GM21619 (cell line): ENCODE data around the gene CREBL2.
"Not testable (repeated sequence)": the region's sequence is repeated elsewhere in the genome, so short reads cannot be mapped to it uniquely, and the experiment has no call there.

Source experiments
- ATAC-seq: cut with Tn5 transposase; IDR thresholded peaks from one replicate; pipeline ENCODE4 v1.9.1; 2021; ENCODE audit not compliant: unreplicated experiment

The CREBL2 gene

GRCh38 chr12:12630850-12631249 lies 19.2 kb downstream of the CREBL2 start:
- ATAC-seq = no peak

GRCh38 chr12:12635651-12636050 lies 24.0 kb downstream of the CREBL2 start:
- no peak for ATAC-seq

- ATAC-seq = peak; percentile 77
These were observed 25.0 kb downstream of the CREBL2 start for GRCh38 chr12:12636641-12637040.

- not testable (repeated sequence) for ATAC-seq
These were observed 28.3 kb downstream of the CREBL2 start for GRCh38 chr12:12639995-12640394.

- ATAC-seq = no peak
These were observed 30.0 kb downstream of the CREBL2 start for GRCh38 chr12:12641650-12642049.

- ATAC-seq = no peak
These were observed 31.2 kb downstream of the CREBL2 start for GRCh38 chr12:12642916-12643315.

- peak; percentile 39 for ATAC-seq
These were observed 33.8 kb downstream of the CREBL2 start for GRCh38 chr12:12645485-12645884.

GRCh38 chr12:12645968-12646367 lies 34.3 kb downstream of the CREBL2 start:
- peak; percentile 81 for ATAC-seq

- ATAC-seq = no peak
These were observed 34.9 kb downstream of the CREBL2 start for GRCh38 chr12:12646483-12647072.

- no peak for ATAC-seq
These were observed 36.6 kb downstream of the CREBL2 start for GRCh38 chr12:12648284-12648683.

GRCh38 chr12:12648951-12649650 lies 37.4 kb downstream of the CREBL2 start:
- no peak for ATAC-seq

- ATAC-seq = no peak
These were observed 40.1 kb downstream of the CREBL2 start for GRCh38 chr12:12651752-12652151.

GRCh38 chr12:12652704-12653103 lies 41.0 kb downstream of the CREBL2 start:
- ATAC-seq = not testable (repeated sequence)

GRCh38 chr12:12653922-12654321 lies 42.2 kb downstream of the CREBL2 start:
- no peak for ATAC-seq

- no peak for ATAC-seq
These were observed 43.2 kb downstream of the CREBL2 start for GRCh38 chr12:12654691-12655460.

GRCh38 chr12:12660201-12660600 lies 48.5 kb downstream of the CREBL2 start:
- no peak for ATAC-seq

- ATAC-seq = no peak
These were observed 49.6 kb downstream of the CREBL2 start for GRCh38 chr12:12661086-12661856.

- no peak for ATAC-seq
These were observed 52.1 kb downstream of the CREBL2 start for GRCh38 chr12:12663644-12664294.

- no peak for ATAC-seq
These were observed 53.5 kb downstream of the CREBL2 start for GRCh38 chr12:12665194-12665593.

GRCh38 chr12:12668005-12668404 lies 56.3 kb downstream of the CREBL2 start:
- no peak for ATAC-seq

GRCh38 chr12:12669020-12669419 lies 57.3 kb downstream of the CREBL2 start:
- no peak for ATAC-seq
